NCI-H774 (cell line): Measurements from ENCODE around the gene ABI2.

Source experiments
- DNase-seq: peaks from one replicate; lab custom pipeline; 2025; lab: John Stamatoyannopoulos, UW

Gene ABI2

GRCh38 chr2:203431391-203432185 is 103.4 kb downstream of the ABI2 start:
- DNase-seq = no peak

- no peak for DNase-seq
Observed at GRCh38 chr2:203432811-203433210, 104.6 kb downstream of the ABI2 start.

DNA sequence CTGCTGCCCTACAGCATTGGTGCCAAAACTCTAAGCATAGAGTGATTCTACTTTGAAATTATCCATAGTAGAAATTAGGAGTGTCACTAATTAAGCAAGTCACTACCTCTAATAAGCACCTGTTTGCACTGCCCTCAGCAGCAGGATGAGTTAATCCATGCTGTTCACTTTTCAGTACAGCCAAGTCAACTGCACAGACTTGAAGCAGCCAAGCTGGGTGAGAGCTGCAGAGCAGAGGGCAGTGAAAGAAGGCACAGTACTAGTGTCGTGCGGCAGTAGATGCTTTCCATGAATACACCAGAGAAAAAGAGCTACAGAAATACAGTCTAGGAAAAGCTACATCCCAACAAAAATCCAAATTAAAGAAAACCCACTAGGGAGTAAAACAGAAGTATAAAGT is 108.3 kb downstream of the ABI2 start:
- no peak for DNase-seq

GRCh38 chr2:203437511-203437910 is 109.3 kb downstream of the ABI2 start:
- no peak for DNase-seq

DNA sequence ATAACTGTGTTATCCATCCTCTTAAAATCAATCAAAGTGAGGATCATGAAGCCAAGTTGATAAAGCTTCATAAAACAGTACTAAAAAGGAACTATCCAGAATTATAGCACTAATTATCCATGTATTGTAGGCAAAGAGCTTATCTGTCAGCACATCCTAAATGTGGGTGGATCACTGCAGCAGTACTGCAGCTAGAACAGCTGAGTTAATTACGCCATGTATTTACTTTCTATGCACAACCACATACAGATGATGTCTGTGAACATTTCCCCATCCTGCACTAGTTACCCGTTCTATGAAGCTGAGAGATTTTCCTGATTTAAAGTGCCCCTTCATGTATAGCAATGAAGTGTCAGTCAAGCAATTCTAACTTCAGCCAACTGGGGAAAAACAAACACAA is 110.3 kb downstream of the ABI2 start:
- no peak for DNase-seq

GRCh38 chr2:203440671-203441070 is 112.5 kb downstream of the ABI2 start:
- DNase-seq = no peak

- DNase-seq = no peak
Observed at GRCh38 chr2:203441463-203441862, 113.3 kb downstream of the ABI2 start.

DNA sequence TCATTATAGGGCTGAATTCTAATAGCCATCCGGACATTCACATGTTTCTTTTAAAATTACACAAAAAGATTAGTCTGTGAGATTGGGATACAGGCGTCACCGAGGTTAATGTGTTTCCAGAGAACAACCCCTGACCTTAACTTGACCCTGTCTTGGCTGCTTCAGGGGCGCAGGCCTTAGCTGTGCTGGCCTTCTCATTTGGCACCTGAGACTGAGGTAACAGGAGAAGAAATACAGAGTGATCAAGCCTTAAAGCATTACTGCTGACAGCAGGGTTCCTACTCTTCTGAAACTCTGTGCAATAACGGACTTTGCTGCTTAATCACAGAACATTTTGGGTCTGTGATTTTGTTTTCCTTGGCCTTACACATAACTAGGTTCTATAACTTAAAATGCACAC is 114.3 kb downstream of the ABI2 start:
- DNase-seq = no peak

GRCh38 chr2:203444738-203445137 is 116.5 kb downstream of the ABI2 start:
- DNase-seq = no peak

DNA sequence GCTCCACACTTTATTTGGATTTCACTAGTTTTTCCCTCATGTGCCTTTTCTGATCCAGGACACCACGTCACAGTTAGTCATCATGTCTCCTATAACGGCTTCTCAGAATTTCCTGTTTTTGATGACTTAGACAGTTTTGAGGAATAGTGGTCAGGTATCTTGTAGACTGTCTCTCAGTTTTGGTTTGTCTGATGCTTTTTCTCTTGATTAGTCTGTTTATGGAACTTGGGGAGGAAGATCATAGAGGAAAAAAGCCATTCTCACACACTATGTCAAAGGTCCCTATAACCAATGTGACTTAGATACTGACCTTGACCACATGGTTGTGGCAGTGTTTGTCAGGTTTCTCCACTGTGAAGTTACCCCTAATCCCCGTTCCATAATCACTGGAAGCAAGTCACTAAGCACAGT is 117.9 kb downstream of the ABI2 start:
- no peak for DNase-seq

- DNase-seq = no peak
Observed at GRCh38 chr2:203446780-203447179, 118.6 kb downstream of the ABI2 start.

DNA sequence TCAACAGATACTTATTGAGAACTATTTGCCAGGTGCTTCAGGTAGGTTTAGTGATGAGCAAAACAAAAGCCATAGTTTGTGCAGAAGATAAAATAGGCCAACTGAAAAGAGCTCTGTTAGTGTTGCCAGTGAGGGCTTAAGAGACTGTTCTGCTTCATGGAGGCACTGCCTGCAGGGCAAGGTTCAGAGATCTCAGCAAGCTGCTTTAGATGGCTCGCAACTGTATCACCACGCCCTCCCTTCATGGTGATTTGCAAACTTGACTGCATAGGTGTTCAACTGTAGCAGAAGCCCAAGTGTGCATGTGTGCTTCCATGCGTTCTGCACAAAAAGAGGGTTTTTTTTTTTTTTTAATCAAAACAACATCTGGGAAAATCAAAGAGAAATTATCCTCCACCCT is 122.4 kb downstream of the ABI2 start:
- no peak for DNase-seq

- no peak for DNase-seq
Observed at GRCh38 chr2:203451011-203451410, 122.8 kb downstream of the ABI2 start.

GRCh38 chr2:203451689-203452088 is 123.5 kb downstream of the ABI2 start:
- no peak for DNase-seq

GRCh38 chr2:203453858-203454451 is 125.8 kb downstream of the ABI2 start:
- peak; percentile 16 for DNase-seq

DNA sequence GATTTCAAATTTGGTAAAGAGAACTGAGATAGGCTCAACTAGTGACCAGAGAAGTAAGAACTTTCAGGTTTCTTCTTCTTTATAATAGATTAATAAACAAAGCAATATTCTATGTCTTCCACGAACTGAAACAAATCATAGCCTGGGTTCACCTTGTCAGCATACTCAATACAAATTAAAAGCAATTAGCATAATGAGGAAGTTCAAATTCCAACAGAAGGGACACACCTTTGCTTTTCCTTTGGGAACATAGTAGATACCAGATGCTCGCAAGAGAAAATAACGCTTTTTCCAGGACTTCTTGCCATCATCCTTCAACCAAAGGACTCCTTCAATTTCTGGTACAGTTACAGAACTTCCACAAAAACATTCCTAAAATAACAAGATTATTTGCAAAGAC is 127.0 kb downstream of the ABI2 start:
- no peak for DNase-seq

DNA sequence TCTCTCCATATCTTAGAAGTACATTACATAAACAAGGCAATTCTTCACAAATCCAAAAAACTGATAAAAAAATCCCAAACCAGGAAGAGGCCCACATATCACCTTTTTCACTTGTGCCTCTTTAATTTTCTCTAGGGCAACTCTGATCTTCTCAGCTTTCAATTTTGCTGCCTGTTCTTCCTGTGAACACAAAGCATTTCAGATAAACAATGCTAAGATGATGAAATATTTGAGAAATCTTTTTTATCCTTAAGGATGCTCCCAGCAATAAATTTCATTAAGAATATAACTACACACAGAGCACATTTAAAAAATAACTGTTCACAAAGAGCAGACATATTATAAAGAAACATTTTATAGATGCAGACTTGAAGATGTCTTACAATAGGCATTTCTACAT is 133.6 kb downstream of the ABI2 start:
- no peak for DNase-seq

DNA sequence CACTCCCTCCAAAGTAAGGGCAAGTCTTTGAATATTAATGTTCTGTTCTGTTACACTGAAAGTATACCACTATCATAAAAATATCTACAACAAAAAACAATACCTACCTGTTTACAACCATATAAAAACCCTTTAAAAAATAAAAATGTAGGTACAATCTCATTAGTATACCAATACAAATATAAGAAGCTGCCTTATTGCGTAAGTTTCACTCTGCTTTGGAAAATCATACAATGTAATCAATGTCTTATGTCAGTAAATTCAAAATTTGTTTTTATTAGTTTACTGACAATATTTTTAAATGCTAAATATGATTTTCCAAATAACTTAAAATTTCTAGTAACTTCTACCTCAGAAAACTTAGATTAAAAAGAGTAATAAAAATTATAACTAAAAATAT is 134.1 kb downstream of the ABI2 start:
- no peak for DNase-seq

DNA sequence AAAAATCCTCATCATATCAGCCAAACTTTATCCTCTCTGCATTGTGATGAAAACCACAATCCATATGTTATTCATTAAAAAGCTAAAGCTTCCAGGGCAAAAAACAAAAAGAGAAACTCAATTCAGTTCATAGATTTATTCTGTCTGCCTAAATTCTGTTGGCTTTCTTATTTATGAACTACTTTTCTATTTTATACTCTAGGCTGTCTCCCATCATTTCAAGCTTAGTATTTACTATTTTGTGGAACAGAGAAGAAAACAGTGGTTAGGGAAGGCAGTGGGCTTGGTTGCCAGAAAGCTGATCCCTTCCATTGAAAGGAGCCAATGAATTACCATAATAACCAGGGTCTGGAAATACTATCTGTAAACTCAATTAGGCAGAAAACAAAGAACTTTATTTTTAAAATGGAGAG is 135.1 kb downstream of the ABI2 start:
- no peak for DNase-seq

DNA sequence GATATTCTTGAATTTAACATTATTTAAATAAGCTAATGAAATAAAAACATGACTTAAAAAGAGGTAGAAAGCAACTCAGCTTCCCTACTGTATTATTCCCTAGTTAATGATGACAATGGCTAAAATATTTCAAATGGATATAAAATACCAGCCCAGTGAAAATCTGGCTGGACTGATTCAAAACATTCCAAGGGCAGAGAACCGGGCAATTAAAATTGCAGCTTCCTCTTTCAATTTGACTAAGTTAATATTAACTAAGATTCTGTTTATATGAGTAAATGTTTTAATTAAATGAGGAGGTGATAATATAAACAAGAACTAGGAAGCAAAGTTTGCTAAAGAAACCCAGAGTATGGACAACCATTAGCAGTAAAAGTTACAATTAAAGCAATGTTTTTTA is 141.4 kb downstream of the ABI2 start:
- no peak for DNase-seq

GRCh38 chr2:203470371-203470770 is 142.2 kb downstream of the ABI2 start:
- no peak for DNase-seq

GRCh38 chr2:203471323-203471722 is 143.1 kb downstream of the ABI2 start:
- no peak for DNase-seq

- DNase-seq = no peak
Observed at GRCh38 chr2:203476881-203477280, 148.7 kb downstream of the ABI2 start.

DNA sequence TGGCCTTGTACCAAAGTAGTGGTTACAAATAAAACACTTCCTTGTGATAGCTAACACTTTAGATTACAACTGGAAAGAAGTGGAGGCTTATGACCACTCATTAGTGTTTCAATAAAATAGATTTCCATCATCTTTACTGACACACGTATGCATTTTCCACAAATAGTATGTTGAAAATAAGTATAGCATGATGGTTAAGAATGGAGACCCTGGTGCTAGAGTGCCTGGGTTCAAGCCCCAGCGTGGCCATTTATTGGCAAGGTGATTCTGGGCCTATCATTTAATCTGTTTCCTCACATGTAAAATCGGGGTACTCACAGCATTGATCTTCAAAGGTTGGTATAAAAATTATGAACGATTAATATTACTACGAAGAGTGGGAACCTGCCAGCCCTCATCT is 152.4 kb downstream of the ABI2 start:
- no peak for DNase-seq
